HEK293 (cell line): ENCODE results near the gene ZBTB5.

Source experiments
- HOXA7 ChIP-seq: sonication (generic); formaldehyde crosslinking; IDR thresholded peaks from 2 replicates; pipeline ENCODE4 v1.8.1; 2022; ENCODE audit warnings: missing genetic modification reagents, borderline replicate concordance
- KLF17 ChIP-seq: fragments of 450-650 bp; formaldehyde crosslinking; IDR thresholded peaks from 2 replicates; pipeline ENCODE4 v1.5.1; 2016; ENCODE audit warnings: missing biosample characterization, missing genetic modification characterization
- ZNF138 ChIP-seq: fragments of 450-650 bp; formaldehyde crosslinking; IDR thresholded peaks from 2 replicates; pipeline ENCODE4 v1.5.1; 2016; ENCODE audit warnings: missing biosample characterization, missing genetic modification characterization, borderline replicate concordance
- ZNF184 ChIP-seq: fragments of 450-650 bp; IDR thresholded peaks from 2 replicates; pipeline ENCODE4 v1.5.1; 2018; ENCODE audit warnings: missing biosample characterization, mild to moderate bottlenecking, missing genetic modification characterization
- ZNF404 ChIP-seq: fragments of 450-650 bp; formaldehyde crosslinking; IDR thresholded peaks from 2 replicates; pipeline ENCODE4 v1.5.1; 2017; ENCODE audit warnings: missing biosample characterization, missing genetic modification characterization
- ZNF521 ChIP-seq: fragments of 450-650 bp; formaldehyde crosslinking; IDR thresholded peaks from 2 replicates; pipeline ENCODE4 v1.5.1; 2017; ENCODE audit warnings: missing biosample characterization, mild to moderate bottlenecking, missing genetic modification characterization
- ZNF549 ChIP-seq: fragments of 450-650 bp; IDR thresholded peaks from 2 replicates; pipeline ENCODE4 v1.5.1; 2018; ENCODE audit warnings: missing biosample characterization, missing genetic modification characterization, mild to moderate bottlenecking, inconsistent platforms, moderate library complexity
- ZNF626 ChIP-seq: fragments of 450-650 bp; sonication (Bioruptor Pico); formaldehyde crosslinking; IDR thresholded peaks from 2 replicates; pipeline ENCODE4 v1.5.1; 2018; ENCODE audit warnings: missing biosample characterization, missing genetic modification characterization, inconsistent platforms
- ZNF707 ChIP-seq: fragments of 450-650 bp; formaldehyde crosslinking; IDR thresholded peaks from 2 replicates; pipeline ENCODE4 v1.5.1; 2016; ENCODE audit warnings: missing biosample characterization, missing genetic modification characterization
- TF ChIP-seq, protein P1 (sequence below): IDR thresholded peaks from 2 replicates; pipeline ENCODE4 v1.6.1; 2011; ENCODE audit warnings: mild to moderate bottlenecking, low read depth, low read length, borderline replicate concordance
- TF ChIP-seq, protein P2 (sequence below): fragments of 450-650 bp; formaldehyde crosslinking; IDR thresholded peaks from 2 replicates; pipeline ENCODE4 v1.5.1; 2016; ENCODE audit warnings: missing biosample characterization, missing genetic modification characterization
- TF ChIP-seq, protein P3 (sequence below): fragments of 450-650 bp; formaldehyde crosslinking; conservative IDR thresholded peaks from 2 replicates; pipeline ENCODE4 v1.5.1; 2016; ENCODE audit warnings: low read depth, missing biosample characterization, missing genetic modification characterization

DNA sequence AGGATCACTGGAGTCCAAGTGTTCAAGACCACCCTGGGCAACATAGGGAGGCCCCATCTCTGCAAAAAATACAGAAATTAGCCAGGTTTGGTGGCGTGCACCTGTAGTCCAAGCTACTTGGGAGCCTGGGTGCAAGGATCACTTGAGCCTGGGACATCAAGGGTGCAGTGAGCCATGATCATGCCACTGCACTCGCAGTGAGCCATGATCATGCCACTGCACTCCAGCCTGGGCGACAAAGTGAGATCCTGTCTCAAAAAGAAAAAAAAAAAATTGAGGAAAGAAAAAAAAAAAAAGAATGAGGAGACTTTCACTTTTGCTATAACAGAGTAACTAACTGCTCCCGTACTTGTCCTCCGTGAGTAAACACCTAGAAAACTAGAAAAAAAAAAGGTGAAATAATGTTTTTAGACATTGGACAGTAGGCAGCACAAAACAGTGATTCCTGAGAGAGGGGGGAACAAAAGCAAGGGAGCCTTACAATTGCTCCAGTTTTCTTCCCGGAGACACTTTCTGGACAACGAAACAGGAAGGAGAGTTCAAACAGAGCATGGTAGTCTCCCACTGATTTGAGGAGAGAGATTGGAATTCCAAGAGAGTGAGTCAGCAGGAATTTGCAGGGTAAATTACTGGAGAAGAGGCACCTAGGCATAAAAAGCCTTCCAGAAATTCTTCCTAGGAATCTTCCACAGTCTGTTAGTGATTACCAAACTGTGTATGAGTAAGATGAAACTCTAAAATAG lies 6.9 kb upstream of the ZBTB5 start:
- TF ChIP-seq, protein P1, sequence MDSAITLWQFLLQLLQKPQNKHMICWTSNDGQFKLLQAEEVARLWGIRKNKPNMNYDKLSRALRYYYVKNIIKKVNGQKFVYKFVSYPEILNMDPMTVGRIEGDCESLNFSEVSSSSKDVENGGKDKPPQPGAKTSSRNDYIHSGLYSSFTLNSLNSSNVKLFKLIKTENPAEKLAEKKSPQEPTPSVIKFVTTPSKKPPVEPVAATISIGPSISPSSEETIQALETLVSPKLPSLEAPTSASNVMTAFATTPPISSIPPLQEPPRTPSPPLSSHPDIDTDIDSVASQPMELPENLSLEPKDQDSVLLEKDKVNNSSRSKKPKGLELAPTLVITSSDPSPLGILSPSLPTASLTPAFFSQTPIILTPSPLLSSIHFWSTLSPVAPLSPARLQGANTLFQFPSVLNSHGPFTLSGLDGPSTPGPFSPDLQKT = no peak
- TF ChIP-seq, protein P2, sequence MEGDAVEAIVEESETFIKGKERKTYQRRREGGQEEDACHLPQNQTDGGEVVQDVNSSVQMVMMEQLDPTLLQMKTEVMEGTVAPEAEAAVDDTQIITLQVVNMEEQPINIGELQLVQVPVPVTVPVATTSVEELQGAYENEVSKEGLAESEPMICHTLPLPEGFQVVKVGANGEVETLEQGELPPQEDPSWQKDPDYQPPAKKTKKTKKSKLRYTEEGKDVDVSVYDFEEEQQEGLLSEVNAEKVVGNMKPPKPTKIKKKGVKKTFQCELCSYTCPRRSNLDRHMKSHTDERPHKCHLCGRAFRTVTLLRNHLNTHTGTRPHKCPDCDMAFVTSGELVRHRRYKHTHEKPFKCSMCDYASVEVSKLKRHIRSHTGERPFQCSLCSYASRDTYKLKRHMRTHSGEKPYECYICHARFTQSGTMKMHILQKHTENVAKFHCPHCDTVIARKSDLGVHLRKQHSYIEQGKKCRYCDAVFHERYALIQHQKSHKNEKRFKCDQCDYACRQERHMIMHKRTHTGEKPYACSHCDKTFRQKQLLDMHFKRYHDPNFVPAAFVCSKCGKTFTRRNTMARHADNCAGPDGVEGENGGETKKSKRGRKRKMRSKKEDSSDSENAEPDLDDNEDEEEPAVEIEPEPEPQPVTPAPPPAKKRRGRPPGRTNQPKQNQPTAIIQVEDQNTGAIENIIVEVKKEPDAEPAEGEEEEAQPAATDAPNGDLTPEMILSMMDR (tag by site-specific recombination) = no peak
- TF ChIP-seq, protein P3, sequence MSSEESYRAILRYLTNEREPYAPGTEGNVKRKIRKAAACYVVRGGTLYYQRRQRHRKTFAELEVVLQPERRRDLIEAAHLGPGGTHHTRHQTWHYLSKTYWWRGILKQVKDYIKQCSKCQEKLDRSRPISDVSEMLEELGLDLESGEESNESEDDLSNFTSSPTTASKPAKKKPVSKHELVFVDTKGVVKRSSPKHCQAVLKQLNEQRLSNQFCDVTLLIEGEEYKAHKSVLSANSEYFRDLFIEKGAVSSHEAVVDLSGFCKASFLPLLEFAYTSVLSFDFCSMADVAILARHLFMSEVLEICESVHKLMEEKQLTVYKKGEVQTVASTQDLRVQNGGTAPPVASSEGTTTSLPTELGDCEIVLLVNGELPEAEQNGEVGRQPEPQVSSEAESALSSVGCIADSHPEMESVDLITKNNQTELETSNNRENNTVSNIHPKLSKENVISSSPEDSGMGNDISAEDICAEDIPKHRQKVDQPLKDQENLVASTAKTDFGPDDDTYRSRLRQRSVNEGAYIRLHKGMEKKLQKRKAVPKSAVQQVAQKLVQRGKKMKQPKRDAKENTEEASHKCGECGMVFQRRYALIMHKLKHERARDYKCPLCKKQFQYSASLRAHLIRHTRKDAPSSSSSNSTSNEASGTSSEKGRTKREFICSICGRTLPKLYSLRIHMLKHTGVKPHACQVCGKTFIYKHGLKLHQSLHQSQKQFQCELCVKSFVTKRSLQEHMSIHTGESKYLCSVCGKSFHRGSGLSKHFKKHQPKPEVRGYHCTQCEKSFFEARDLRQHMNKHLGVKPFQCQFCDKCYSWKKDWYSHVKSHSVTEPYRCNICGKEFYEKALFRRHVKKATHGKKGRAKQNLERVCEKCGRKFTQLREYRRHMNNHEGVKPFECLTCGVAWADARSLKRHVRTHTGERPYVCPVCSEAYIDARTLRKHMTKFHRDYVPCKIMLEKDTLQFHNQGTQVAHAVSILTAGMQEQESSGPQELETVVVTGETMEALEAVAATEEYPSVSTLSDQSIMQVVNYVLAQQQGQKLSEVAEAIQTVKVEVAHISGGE = 0 out of 2 replicates have a peak, but pooled peaks have one; percentile 34
- TF ChIP-seq ZNF404 (tag by site-specific recombination) = no peak
- TF ChIP-seq ZNF626 = no peak
- no peak for TF ChIP-seq ZNF184
- TF ChIP-seq ZNF549 (tag by site-specific recombination) = no peak
- TF ChIP-seq ZNF138 = no peak
- no peak for TF ChIP-seq HOXA7 (CRISPR knock-in tag)
- no peak for TF ChIP-seq ZNF521
- no peak for TF ChIP-seq ZNF707 (tag by site-specific recombination)
- TF ChIP-seq KLF17 (tag by site-specific recombination) = no peak
